ENCODE data around the gene KCNG1. TPM values are rescaled to one million over a fixed set of nuclear protein-coding genes. Genes with fewer than 3 reads are reported as not detected.
A peak's percentile ranks its signal among the peaks of the same experiment; 100 is the strongest.

Gene KCNG1
- total RNA-seq, 2 donors from 2014 or later, result 0.41 to 1.9 TPM

DNA sequence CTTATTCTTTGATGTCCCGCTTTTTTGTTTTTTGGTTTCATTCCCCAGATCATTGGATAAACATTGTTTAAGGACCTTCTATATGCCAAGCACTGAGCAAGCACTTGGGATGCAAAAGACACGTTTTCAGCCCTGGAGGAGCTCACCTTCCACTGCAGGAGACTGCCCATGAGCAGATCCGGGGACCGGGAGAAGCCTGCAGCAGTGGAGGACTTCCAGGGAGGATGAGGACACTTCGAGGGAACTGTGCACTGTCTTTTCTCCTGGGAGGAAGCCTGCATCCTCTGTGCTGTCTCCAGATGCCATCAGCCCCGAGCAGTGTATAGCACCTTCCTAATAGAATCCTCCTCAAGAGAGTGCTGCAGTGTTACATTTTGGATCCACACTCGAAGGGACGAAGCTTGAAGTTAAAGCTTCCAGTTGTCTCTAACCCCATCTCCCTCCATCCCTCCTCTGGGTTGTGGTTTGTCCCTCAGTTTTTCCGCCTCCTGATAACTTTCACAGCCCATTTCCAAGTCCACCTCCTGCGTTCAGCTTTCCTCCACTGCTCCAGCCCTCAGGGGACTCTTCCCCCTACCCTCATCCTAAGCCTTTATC, 5.8 kb upstream of the KCNG1 start:
- DNase-seq (ENCODE audit: low spot score) (no peak), ATAC-seq (ENCODE audit: insufficient number of reproducible peaks, low FRiP score, low read depth) (no peak)
- Histone ChIP-seq H3K4me3 (no peak overlapping the region), H3K27ac (no peak overlapping the region), H3K9me3 (no peaks in the 10 kb centered on the region), H3K27me3 (replicated peaks; ENCODE audit: insufficient read depth) (peaks cover 5% of the 10 kb centered on the region), H3K4me1 (ENCODE audit: control insufficient read depth in 1 of 2, low read depth in 2 of 2) (peaks cover 0 to 2% of the 10 kb centered on the region in 2 donors), H3K36me3 (no peaks in the 10 kb centered on the region)
- TF ChIP-seq, protein P1, sequence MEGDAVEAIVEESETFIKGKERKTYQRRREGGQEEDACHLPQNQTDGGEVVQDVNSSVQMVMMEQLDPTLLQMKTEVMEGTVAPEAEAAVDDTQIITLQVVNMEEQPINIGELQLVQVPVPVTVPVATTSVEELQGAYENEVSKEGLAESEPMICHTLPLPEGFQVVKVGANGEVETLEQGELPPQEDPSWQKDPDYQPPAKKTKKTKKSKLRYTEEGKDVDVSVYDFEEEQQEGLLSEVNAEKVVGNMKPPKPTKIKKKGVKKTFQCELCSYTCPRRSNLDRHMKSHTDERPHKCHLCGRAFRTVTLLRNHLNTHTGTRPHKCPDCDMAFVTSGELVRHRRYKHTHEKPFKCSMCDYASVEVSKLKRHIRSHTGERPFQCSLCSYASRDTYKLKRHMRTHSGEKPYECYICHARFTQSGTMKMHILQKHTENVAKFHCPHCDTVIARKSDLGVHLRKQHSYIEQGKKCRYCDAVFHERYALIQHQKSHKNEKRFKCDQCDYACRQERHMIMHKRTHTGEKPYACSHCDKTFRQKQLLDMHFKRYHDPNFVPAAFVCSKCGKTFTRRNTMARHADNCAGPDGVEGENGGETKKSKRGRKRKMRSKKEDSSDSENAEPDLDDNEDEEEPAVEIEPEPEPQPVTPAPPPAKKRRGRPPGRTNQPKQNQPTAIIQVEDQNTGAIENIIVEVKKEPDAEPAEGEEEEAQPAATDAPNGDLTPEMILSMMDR (IDR thresholded peaks at IDR 0.05), result no peak

DNA sequence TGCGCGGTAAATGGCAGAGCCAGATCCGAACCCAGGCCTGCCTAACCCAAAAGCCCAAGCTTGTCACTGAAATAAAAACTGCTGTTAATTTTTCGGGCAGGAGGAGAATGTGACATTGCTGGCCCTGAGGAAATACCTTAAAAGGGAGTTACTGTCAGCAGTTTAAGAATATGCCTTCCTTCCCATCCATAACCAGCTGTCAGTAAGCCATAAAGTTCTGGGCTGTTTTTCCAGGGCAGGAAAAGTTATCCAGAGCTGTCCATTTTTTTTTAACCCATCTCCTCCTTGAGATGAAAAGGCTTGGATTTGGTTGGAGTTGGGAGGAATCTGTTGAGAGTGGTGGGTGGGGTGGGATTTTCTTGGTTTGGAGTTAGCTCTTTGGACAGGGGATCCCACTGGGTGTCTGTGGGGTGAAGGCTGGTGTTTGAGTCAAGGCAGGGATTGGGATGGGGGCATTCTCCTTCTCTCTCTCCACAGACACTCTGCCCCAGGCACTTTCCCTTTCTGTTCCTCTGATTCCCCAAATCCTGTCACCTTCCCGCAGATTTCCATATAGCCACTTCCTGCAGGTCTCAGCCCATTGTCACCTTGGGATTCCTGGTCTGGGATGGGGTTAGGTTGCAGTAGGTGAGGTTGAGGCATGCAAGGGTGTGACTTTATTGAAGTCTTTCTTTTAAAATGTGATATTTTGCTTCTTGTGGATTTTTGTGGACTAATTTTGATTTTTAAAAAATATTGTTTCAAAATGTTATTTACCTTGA, 4.3 kb upstream of the KCNG1 start:
- H3K9me3 ChIP-seq, result no peaks in the 10 kb centered on the region

DNA sequence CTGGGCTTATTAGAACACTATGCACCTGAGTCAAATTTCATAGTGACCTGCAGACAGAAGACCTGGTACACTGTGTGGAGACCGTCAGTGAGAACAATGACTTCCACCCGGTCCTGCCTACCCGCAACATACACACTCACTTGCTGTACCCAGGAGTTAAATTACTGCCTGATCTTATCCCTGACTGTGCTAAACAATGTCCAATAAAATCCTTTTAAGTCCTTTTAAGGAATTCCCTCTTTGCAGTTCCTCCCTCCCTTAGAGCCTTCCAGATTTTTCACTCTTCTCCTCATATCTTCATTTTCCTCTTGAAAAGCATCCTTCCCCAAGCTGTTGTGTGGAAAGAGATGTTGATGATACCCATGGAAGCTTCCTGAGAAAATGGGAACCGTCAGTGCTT, 3.4 kb upstream of the KCNG1 start:
- ATAC-seq (ENCODE audit: insufficient number of reproducible peaks, low FRiP score, low read depth) (no peak), DNase-seq (ENCODE audit: low spot score) (no peak)
- peaks cover 4 to 15% of the 10 kb centered on the region in 2 donors for H3K4me1 ChIP-seq (ENCODE audit: control insufficient read depth in 1 of 2, low read depth in 2 of 2)
- peaks cover 5% of the 10 kb centered on the region for H3K27me3 ChIP-seq (replicated peaks; ENCODE audit: insufficient read depth)
- no peak overlapping the region for H3K27ac ChIP-seq
- TF ChIP-seq, protein P1 (IDR thresholded peaks at IDR 0.05), result no peak
- H3K9me3 ChIP-seq, result no peaks in the 10 kb centered on the region
- no peak overlapping the region for H3K4me3 ChIP-seq
- H3K36me3 ChIP-seq, result no peaks in the 10 kb centered on the region

More for the DNA sequence above, 4.3 kb upstream of the KCNG1 start:
- no peak for ATAC-seq (ENCODE audit: insufficient number of reproducible peaks, low FRiP score, low read depth)
- DNase-seq (ENCODE audit: low spot score), result no peak
- TF ChIP-seq, protein P1 (IDR thresholded peaks at IDR 0.05), result no peak
- Histone ChIP-seq H3K27ac (no peak overlapping the region), H3K27me3 (replicated peaks; ENCODE audit: insufficient read depth) (peaks cover 5% of the 10 kb centered on the region), H3K4me3 (no peak overlapping the region), H3K36me3 (no peaks in the 10 kb centered on the region), H3K4me1 (ENCODE audit: control insufficient read depth in 1 of 2, low read depth in 2 of 2) (peaks cover 4 to 15% of the 10 kb centered on the region in 2 donors)

DNA sequence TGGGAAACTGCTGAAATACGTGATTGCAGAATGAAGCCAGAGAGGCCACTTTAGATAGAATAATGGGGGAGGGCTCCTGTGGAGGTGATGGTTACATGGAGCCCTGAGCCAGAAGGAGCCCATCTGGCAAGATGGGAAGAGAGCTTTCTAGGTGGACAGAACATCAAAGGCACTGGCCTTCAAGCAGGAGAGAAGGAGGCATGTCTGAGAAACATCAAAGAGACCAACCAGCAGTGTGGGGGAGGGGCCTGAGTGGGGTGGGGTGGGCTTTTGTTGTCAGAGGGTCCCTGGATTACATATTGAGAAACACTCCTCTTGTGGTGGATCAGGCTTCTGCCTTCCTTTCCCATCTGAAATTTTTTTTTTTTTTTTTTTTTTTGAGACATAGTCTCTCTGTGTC, 1.9 kb upstream of the KCNG1 start:
- H3K36me3 ChIP-seq, result no peaks in the 10 kb centered on the region
- H3K4me1 ChIP-seq (ENCODE audit: control insufficient read depth in 1 of 2, low read depth in 2 of 2), result peaks cover 4 to 15% of the 10 kb centered on the region in 2 donors

DNA sequence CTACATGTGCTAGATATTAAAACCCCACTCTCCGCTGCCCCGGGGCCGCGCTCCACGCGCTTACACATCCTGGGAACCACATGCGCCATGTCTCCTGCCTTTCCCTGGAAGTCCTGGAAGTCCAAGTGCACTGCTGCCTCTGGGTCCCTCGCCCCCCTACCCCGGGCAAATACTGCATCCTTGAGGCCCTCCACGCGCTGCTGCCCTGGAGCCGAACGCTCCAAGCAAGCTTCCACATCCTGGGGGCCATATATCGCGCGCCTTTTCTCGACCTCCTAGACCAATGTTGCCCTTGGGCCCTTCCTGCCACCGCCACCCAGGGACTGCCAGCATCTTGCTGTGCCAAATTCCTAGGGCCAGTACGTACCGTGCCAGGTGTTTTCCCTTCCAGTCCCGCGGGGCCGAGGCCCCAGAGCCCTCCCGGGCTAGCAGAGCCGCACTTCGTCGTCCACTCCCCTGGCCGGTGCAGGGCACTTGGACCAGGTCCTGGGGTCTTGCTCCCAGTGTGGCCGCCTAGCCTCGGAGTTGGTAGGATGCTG, 779 bp upstream of the KCNG1 start:
- DNase-seq (ENCODE audit: low spot score), result no peak
- peaks cover 4 to 15% of the 10 kb centered on the region in 2 donors for H3K4me1 ChIP-seq (ENCODE audit: control insufficient read depth in 1 of 2, low read depth in 2 of 2)
- H3K4me3 ChIP-seq, result peak overlapping the region; percentile 66
- H3K9me3 ChIP-seq, result no peaks in the 10 kb centered on the region
- ATAC-seq (ENCODE audit: insufficient number of reproducible peaks, low FRiP score, low read depth), result no peak
- H3K27me3 ChIP-seq (replicated peaks; ENCODE audit: insufficient read depth), result no peaks in the 10 kb centered on the region
- no peaks in the 10 kb centered on the region for H3K36me3 ChIP-seq
- H3K27ac ChIP-seq, result no peak overlapping the region
- TF ChIP-seq, protein P1 (IDR thresholded peaks at IDR 0.05), result no peak

More for the DNA sequence above, 1.9 kb upstream of the KCNG1 start:
- H3K4me3 ChIP-seq, result no peak overlapping the region
- no peak for DNase-seq (ENCODE audit: low spot score)
- peaks cover 4% of the 10 kb centered on the region for H3K27me3 ChIP-seq (replicated peaks; ENCODE audit: insufficient read depth)
- TF ChIP-seq, protein P1 (IDR thresholded peaks at IDR 0.05), result no peak
- no peaks in the 10 kb centered on the region for H3K9me3 ChIP-seq
- ATAC-seq (ENCODE audit: insufficient number of reproducible peaks, low FRiP score, low read depth), result no peak
- H3K27ac ChIP-seq, result no peak overlapping the region
